ENCODE measurements around the gene MDFIC2. TPM values are rescaled to one million over a fixed set of nuclear protein-coding genes. Genes with fewer than 3 reads are reported as not detected.

Gene MDFIC2
- total and polyA plus RNA-seq, 2 donors (not counting 3 experiments of a cell fraction or from before 2014, with no cell fraction given), result not detected

GRCh38 chr3:70359711-70360110 is 47.3 kb upstream of the MDFIC2 start:
- no peaks in the 10 kb centered on the region for H3K9me1 ChIP-seq (replicated peaks; ENCODE audit: control insufficient read depth, extremely low read depth, insufficient read depth, low read length)
- dilution Hi-C loops (cut with MboI; ENCODE audit: extremely low pct_ligation_motif_present, low sequenced_read_pairs) (no loop called here), intact Hi-C loops (cut with micrococcal nuclease) (loop anchor here (1.0 to 5.0 kb wide), 5 partner anchors 111 to 1293 kb away; no protein-coding TSS in a partner anchor)
- no peaks in the 10 kb centered on the region for H3K9me3 ChIP-seq (replicated peaks; ENCODE audit: control insufficient read depth, insufficient read depth, low read length)
- H3K9ac ChIP-seq (replicated peaks; ENCODE audit: extremely low read depth, insufficient read depth, low read length), result no peak overlapping the region
- BruUV-seq (replicated peaks), result no TSS peak
- CTCF ChIA-PET, result interaction anchor here (1.0 to 1.8 kb wide), 6 partner anchors 237 to 295 kb away, joined by 3 to 13 read pairs (median 7); no protein-coding TSS in a partner anchor
- H2AFZ ChIP-seq (ENCODE audit: low read depth, low read length), result no peak overlapping the region
- H3K4me3 ChIP-seq (replicated peaks in 1 of 3; ENCODE audit: insufficient read depth in 1 of 3, low read depth in 1 of 3, low read length in 3 of 3), result no peak overlapping the region
- TF ChIP-seq POLR2A (IDR thresholded peaks at IDR 0.05; ENCODE audit: low read depth, low read length) (no peak), FOS (IDR thresholded peaks at IDR 0.05; ENCODE audit: borderline replicate concordance, insufficient read depth, low read length) (no peak), JUN (IDR thresholded peaks at IDR 0.05; ENCODE audit: borderline replicate concordance, insufficient read depth, insufficient read length, low read depth) (no peak), EZH2 (IDR thresholded peaks at IDR 0.05; ENCODE audit: borderline replicate concordance, low read depth, low read length, severe bottlenecking) (no peak), GATA2 (IDR thresholded peaks at IDR 0.05; ENCODE audit: insufficient read depth, insufficient read length, low read depth, low read length) (no peak), CTCF (IDR thresholded peaks at IDR 0.05; ENCODE audit: extremely low read depth in 1 of 2, insufficient read depth in 1 of 2, low read depth in 1 of 2, low read length in 2 of 2) (no peak), MYC (IDR thresholded peaks at IDR 0.05; ENCODE audit: low read depth, low read length) (no peak), POLR2AphosphoS5 (IDR thresholded peaks at IDR 0.05; ENCODE audit: insufficient read depth, low read depth, low read length) (no peak)
- TF ChIP-seq, protein P1, sequence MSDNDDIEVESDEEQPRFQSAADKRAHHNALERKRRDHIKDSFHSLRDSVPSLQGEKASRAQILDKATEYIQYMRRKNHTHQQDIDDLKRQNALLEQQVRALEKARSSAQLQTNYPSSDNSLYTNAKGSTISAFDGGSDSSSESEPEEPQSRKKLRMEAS (IDR thresholded peaks at IDR 0.05; ENCODE audit: insufficient read depth, insufficient read length), result no peak
- H3K4me1 ChIP-seq (ENCODE audit: control insufficient read depth, extremely low read depth, insufficient read depth, low read length), result no peaks in the 10 kb centered on the region
- no peak overlapping the region for H3K4me2 ChIP-seq (ENCODE audit: insufficient read depth, low read length)
- POLR2A ChIA-PET, result no interaction called here
- H3K79me2 ChIP-seq (ENCODE audit: control insufficient read depth, insufficient read depth, low read length), result no peaks in the 10 kb centered on the region
- DNase-seq (ENCODE audit: low read depth, low spot score) (no peak), FAIRE-seq (no peak)
- no peak overlapping the region for H3K27ac ChIP-seq (ENCODE audit: insufficient read depth, low read depth, low read length)
- H3K27me3 ChIP-seq (ENCODE audit: control insufficient read depth in 2 of 2, insufficient read depth in 2 of 2, low read length in 2 of 2), result no peaks in the 10 kb centered on the region
- H3K36me3 ChIP-seq (ENCODE audit: control insufficient read depth in 2 of 2, extremely low read depth in 1 of 2, insufficient read depth in 2 of 2, low read length in 2 of 2), result no peaks in the 10 kb centered on the region
- no peaks in the 10 kb centered on the region for H4K20me1 ChIP-seq (replicated peaks; ENCODE audit: control insufficient read depth, extremely low read depth, insufficient read depth, low read length)
